Non-pigmented ciliary epithelial cell (primary cell): ENCODE measurements around the gene OSGEPL1.
"Not testable (repeated sequence)": the region's sequence is repeated elsewhere in the genome, so short reads cannot be mapped to it uniquely, and the experiment has no call there.

ENCODE experiments used
- DNase-seq: peaks from one replicate; pipeline ENCODE4 v3.0.0-alpha.2; 2010; ENCODE audit warnings: low read depth

Gene OSGEPL1

DNA sequence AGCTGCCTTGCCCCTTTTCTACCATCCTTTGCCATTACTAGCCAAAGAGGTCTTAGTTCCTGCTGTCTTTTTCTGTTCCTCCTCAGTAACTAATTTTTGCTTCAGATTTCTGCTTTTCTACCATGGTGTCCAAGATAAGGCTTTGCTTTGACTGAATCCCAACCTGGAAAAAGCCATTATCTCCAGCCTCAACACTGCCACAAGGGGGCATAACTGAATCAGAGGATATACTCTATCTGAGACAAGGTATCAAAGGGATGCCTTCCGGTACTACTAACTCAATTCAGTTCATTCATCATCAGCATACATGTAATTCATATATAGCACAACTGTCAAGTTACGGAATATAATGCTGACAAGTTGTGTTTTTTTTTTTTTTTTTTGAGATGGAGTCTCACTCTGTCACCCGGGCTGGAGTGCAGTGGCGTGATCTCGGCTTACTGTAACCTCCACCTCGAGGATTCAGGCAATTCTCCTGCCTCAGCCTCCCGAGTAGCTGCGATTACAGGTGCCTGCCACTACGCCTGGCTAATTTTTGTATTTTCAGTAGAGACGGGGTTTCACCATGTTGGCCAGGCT lies 11.4 kb downstream of the OSGEPL1 start:
- DNase-seq, result no peak

DNA sequence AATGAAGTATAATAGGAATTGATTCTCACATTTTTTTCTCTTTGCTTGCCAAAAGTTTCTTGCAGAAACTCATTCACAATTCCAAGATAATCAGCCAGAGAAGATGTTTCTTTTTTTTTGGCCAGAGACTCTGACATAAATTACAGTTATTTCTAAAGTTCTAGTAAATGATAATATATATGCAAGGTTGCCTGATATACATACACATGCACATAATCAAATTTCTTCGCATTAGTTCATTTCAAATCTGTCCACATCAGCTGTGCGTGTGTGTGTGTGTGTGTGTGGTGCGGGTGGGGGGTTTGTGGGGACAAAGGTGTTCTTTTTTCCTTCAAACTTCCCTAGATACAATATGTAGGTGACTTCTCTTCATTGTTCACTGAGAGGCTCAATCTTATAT lies 33.2 kb downstream of the OSGEPL1 start:
- DNase-seq, result no peak

DNA sequence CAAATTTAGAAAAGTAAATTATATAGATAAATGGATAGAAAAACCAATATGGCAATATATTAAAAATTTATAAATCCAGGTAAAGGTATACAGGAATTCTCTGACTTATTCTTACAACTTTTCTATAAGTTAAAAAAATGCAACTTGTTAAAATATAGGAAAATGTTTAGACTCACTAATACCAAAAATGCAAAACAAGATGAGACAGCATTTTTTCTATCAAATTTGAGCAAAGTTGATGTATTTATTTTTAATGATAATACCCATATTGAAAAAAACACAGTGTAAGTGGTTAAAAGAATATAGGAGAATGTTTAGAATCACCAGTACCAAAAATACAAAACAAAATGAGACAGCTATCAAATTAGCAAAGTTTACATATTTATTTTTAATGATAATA lies 35.7 kb downstream of the OSGEPL1 start:
- no peak for DNase-seq

GRCh38 chr2:189726271-189726670 lies 36.3 kb downstream of the OSGEPL1 start:
- DNase-seq, result no peak

DNA sequence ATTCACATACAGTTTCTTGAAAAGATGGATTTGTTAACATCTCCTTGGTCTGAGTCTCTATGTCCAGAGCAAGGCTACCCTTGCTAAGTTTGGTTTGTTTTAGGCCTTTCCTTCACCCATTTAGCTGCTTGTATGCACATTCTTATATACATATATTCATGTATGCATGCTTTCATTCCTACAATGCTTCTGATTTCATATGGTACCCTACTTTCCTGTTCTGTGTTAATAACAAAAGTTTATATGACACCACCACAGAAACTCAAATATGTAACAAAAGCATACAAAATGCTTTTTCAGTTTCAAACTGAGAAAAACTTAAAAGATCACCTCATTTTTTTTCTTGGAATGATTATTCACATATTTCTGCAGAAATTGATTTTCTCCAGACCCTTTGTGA lies 39.4 kb downstream of the OSGEPL1 start:
- DNase-seq, result no peak

- no peak for DNase-seq
Observed at GRCh38 chr2:189719571-189719970, 43.0 kb downstream of the OSGEPL1 start.

DNA sequence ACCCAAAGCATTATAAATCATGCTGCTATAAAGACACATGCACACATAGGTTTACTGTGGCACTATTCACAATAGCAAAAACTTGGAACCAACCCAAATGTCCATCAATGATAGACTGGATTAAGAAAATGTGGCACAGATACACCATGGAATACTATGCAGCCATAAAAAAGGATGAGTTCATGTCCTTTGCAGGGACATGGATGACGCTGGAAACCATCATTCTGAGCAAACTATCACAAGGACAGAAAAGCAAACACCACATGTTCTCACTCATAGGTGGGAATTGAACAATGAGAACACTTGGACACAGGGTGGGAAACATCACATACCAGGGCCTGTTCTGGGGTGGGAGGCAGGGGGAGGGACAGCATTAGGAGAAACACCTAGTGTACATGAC lies 45.0 kb downstream of the OSGEPL1 start:
- DNase-seq, result not testable (repeated sequence)

- no peak for DNase-seq
Observed at GRCh38 chr2:189709501-189710221, 52.9 kb downstream of the OSGEPL1 start.

DNA sequence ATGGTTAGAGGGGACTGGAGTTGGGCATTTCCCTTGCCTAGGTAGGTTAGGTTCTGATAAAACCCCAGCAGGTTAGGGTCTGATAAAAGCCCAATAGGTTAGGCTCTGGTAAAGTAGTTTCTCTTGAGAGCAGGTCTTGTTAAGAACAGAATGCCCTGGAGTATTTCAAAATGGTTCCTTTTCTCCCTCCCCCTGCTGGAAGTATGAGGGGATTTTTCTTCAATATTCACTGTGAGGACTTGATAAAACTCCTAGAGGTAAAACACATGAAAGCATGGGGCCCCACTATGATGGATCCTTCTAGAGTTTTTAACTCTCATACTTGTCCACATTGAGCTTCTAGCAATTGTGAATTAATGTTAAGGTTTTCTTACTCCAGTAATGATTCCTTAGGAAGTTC lies 60.5 kb downstream of the OSGEPL1 start:
- DNase-seq, result no peak

GRCh38 chr2:189700681-189701080 lies 61.9 kb downstream of the OSGEPL1 start:
- DNase-seq, result no peak

GRCh38 chr2:189698020-189698887 lies 64.3 kb downstream of the OSGEPL1 start:
- no peak for DNase-seq
